SKM-1 treated with dmso at 0.1 percent for 144 hours (cell line): ENCODE measurements around the gene CASP1.
"Not testable (repeated sequence)": the region's sequence is repeated elsewhere in the genome, so short reads cannot be mapped to it uniquely, and the experiment has no call there.

ENCODE experiments used
- DNase-seq: peaks from one replicate; lab custom pipeline; 2025; ENCODE audit not compliant: unreplicated experiment; lab: John Stamatoyannopoulos, UW

CASP1 gene

GRCh38 chr11:105034813-105035620 is at the start of gene CASP1:
Gene CASP1, minus strand, starts transcription at chr11:105035144. Its CDS starts 31 bp downstream, at chr11:105035113.
- peak; percentile 75 for DNase-seq

DNA sequence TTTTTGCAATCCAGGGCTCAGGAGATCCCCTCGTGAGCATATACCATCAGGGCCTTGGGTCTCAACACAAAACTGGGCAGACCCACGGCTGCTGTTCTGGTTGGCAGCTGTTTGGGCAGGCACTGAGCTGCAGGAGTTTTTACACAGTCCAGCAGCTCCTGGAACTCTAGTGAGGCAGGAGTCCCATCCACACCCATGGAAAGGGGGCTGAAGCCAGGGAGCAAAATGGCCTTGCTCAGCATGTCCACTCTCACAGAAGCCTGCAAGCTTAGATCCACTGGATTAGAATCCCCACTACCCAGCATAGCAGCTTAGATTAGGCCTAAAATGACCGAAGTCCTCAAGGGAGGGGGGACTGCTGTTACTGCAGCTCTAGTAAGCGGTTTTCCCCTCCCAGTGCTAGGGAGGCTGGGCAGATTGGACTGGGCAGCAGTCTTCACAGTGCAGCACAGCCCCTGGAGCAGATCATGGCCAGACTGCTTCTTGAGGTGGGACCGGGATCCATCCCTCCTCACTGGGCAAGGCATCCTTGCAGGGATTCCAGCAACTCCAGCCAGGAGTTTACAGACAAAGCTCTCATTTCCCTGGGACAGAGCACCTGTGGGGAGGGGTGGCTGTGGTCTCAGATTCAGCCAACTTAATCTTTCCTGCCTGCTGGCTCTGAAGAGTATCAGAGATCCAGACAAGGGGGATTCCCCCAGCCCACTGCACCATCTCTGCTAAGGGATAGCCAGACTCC is 46.6 kb upstream of the CASP1 start:
- DNase-seq: no peak

- DNase-seq: not testable (repeated sequence)
Measured at GRCh38 chr11:105080171-105080906, 45.4 kb upstream of the CASP1 start.

- DNase-seq: no peak
Measured at GRCh38 chr11:105078283-105078682, 43.3 kb upstream of the CASP1 start.

DNA sequence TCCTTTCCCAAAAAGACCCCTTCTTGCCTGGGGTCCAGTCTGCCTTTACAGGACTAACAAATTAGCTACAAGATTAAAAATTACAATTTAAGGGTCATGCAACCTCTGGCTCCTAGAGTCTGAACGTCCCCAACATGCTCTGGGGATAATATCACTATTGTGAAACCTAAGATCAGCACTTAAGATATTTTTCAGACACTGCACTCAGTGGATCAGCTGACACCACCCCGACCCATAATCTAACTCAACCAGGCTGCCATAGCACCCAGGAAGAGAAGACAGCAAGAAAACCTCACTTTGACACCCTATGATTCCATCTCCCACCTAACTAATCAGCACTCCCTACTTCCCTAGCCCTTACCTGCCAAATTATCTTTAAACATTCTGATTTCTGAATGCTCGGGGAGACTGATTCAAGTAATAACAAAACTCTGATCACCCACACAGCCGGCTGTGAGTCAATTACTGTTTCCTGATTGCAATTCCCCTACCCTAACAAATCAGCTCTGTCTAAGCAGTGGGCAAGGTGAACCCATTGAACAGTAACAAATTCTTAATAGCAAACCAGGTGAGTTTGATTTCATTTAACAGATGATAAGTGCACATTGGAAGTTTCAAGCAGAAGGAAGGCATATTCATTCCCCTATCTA is 42.3 kb upstream of the CASP1 start:
- DNase-seq: not testable (repeated sequence)

GRCh38 chr11:105074166-105074530 is 39.2 kb upstream of the CASP1 start:
- DNase-seq: no peak

GRCh38 chr11:105073456-105074165 is 38.7 kb upstream of the CASP1 start:
- DNase-seq: no peak

DNA sequence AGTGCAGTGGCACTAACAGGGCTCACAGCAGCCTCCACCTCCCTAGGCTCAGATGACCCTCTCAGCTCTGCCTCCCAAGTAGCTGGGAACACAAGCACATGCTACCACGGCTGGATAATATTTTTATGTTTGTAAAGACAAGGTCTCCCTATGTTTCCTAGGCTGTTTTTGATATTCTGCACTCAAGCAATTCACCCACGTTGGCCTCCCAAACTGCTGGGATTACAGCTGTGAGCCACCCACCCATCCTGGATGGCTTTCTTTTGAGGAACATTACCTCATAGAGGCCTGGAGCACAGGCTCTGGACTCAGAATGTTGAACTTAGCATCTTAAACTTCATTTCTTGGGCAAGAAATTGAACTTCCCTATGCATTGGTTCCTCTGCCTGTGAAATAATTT is 37.1 kb upstream of the CASP1 start:
- DNase-seq: not testable (repeated sequence)

DNA sequence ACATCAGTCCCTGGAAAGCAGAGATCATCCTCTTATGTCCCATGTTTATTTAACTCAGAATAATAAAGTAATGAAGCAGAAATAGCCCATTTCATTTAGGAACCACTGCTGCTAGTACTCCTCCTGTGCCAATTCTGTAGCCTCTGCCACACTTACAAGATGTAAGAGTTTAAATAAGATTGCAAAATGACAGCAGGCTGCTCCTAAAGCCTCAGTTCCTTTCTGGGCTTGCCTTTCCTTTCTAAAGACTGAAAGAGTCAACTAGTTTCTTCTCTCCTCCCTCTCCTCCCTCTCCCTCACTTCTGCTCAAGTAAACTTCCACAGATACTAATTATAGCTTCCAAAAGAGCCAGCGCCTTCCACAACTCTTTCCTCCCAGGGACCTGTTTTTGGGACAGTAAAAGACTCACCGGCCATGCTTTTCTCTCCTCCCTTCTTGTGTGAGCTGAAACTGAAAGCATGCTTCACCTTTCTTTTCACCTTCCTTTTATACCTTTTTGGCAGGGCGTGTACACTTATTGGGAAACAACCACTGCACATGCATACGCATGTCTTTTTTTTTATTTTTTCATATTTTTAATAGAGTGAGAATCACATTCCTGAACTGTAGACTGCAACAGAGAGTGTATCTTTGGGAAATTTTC is 36.3 kb upstream of the CASP1 start:
- DNase-seq: no peak

DNA sequence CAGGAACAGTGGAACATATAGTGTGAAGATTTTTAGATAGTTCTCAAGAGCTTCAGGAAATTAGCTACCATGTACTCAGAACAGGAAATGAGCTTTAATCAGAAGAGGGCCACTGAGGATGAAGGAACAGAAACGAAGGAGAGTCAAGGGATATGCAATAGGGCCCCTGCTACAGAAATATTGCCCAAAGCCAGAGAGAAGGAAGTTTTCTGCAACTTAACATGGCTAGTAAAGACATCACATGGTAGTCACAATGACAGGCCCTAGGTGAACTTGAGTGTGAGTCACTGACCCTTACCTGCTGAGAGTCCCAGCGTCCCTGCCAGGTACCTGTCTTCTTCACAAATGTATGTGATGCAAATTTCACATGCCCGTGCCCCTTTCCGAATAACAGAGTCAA is 35.4 kb upstream of the CASP1 start:
- peak; percentile 10 for DNase-seq

- not testable (repeated sequence) for DNase-seq
Measured at GRCh38 chr11:105069749-105070148, 34.8 kb upstream of the CASP1 start.

DNA sequence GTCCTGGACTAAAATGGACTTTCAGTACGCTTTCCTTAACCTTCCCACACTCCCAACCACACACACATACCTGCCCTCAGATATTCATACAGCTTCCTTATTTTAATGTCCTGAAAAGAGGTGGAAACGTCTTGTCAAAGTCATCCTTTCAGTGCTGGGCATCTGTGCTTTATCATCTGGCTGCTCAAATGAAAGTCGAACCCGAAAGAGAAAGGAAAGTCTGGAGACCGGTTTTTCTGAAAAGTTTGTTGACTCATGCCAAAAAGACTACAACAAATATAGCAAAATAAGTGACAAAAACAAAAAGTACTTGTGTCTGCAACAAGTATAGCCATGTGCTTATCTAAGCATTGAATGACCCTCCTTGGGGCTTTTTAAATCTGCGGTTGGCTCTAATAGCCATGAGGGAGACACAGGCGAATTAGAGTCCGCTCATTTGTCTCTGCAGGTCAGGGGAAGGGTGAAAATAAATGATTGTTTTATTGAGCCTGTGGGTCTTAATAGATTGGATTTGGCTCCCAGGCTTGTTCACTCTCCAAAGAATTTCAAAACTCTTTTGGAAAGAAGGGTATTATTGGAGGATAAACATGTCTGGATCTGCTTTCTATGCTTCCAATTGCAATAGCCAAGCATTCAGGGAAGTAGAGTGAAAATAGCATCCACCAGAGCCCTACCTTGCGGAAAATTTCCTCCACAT is 28.4 kb upstream of the CASP1 start:
- not testable (repeated sequence) for DNase-seq

GRCh38 chr11:105057432-105057831 is 22.5 kb upstream of the CASP1 start:
- no peak for DNase-seq

DNA sequence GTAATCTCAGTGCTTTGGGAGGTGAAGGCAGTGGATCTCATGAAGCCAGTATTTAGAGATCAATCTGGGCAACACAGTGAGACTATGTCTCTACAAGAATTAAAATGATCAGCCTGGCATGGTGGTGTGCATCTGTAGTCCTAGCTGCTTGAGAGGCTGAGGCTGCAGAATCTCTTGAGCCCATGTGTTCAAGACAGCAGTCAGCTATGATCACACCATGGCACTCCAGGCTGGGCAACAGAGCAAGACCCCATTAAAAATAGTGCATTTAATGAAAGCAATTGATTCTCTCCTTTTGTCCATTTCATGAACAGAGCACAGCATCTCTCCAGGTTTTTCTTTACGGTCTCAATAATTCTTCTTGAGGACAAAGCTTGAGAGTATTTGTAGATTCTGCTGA is 21.5 kb upstream of the CASP1 start:
- DNase-seq: no peak

DNA sequence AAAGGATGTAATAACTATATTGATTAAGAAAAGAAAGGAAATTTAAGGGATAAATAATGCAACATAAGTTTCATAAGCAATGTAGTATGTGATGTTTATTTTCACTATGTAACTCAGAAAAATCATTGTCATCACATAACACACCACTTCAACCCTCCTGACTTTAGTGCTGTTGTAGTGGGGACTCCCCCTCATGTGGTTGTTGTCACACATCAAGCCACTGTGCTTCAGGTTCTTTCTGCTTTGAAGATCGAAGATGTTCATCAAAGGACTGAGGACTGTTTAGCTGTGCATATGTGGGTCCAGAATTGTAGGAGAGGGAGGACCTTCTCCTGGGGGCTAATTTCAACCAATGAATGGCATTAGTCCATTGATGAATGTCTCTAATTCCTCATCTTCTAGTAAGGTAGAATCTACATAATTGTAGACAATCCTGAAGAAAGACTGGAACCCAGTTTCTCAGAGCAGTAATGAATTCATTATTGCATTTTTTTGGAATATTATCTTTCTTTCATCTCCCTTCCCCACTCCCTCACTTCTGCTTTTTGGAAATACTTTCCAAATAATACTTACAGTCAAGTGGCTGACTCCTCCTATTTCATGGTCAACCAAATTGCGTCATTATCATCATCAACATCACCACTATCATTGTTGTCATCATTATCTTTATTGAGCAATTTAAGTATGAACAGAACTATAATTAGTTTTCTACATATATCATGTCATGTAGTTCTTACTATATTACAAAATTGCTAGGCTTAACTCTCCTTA is 20.0 kb upstream of the CASP1 start:
- DNase-seq: no peak

DNA sequence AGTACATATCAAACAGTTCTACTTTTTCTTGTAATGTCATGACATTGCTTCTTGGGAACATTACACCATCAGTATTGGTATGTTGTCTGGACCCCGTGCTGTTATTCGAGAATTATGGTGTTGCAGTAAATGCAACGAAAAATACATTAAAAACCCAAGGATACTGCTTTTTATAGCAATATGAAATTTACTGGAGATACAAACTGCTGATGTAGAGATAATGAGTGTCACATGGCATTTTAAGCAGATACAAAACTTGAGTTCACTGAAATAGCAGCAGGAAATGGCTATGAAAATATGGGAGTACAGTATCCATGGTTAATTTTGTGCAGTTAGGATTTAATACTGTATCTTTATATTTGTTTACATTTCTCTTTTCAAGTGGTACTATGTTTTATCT is 17.5 kb upstream of the CASP1 start:
- no peak for DNase-seq

DNA sequence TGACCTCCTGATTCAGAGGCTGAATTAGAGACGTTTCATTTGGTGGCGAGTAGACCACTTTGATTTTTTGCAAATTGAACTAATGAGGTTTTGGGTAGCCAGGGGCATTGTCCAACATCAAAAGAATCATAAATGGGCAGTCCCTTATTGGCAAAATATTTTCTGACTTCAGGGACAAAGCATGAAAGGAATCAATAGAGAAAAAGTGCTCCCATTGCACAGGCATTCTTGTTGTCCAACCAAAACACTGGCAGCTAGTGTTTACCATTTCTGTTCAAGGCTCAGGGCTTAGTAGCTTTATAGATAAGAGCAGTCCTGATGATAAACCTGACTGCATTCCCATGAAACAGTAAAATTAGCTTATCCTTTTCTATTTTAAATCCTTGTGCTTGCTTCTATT is 16.6 kb upstream of the CASP1 start:
- DNase-seq: no peak

- no peak for DNase-seq
Measured at GRCh38 chr11:105049481-105049880, 14.5 kb upstream of the CASP1 start.
